B cell (primary cell): ENCODE measurements around the gene RPP30. TPM values are rescaled to one million over a fixed set of nuclear protein-coding genes. Genes with fewer than 3 reads are reported as not detected.

Experiments
- ATAC-seq: fragments of 200-7000 bp; cut with Tn5 transposase; one replicate; pipeline ENCODE4 v1.10.0; 2021; ENCODE audit warnings: low read depth, mild to moderate bottlenecking, moderate number of reproducible peaks, moderate library complexity
- CTCF ChIA-PET: fragments of 350-600 bp; sonication (Branson Sonifier 250); formaldehyde crosslinking; loops from one replicate; lab custom pipeline; 2021; ENCODE audit warnings: antibody characterized with exemption, inconsistent platforms; lab: Charles Lee
- POLR2A ChIA-PET: fragments of 350-600 bp; sonication (Branson Sonifier 250); formaldehyde crosslinking; loops from one replicate; lab custom pipeline; 2021; ENCODE audit warnings: antibody characterized with exemption; lab: Charles Lee
- DNase-seq: peaks from one replicate; pipeline ENCODE4 v3.0.0; 2013
- H2AFZ ChIP-seq: 2 replicates; pipeline ENCODE4 v1.6.1; 2012; ENCODE audit warnings: mild to moderate bottlenecking, low read depth, low read length; ENCODE audit not compliant: insufficient read depth, poor library complexity, severe bottlenecking
- H3K27ac ChIP-seq, 2 donors: 1 replicate in 1 of 2; 2 replicates in 1 of 2; pipeline ENCODE4 v1.5.1; 2012 to 2013; ENCODE audit warnings: low read length in 2 of 2, mild to moderate bottlenecking in 2 of 2, moderate library complexity in 1 of 2
- H3K27me3 ChIP-seq, 4 experiments: fragments of 200-600 bp in 1 of 4; sonication (generic) in 1 of 4; replicated peaks in 1 of 4; 1 replicate in 2 of 4; 2 replicates in 2 of 4; pipeline versions ENCODE4 v1.6.1 to v1.7.0; 2013 to 2016; ENCODE audit warnings: low read length in 3 of 4, mild to moderate bottlenecking in 2 of 4, mixed read lengths in 1 of 4, moderate library complexity in 1 of 4; ENCODE audit not compliant: insufficient read depth in 4 of 4, control insufficient read depth in 3 of 4; ENCODE audit errors: control extremely low read depth in 1 of 4
- H3K36me3 ChIP-seq, 2 experiments: replicated peaks in 1 of 2; 1 replicate in 1 of 2; 2 replicates in 1 of 2; pipeline versions ENCODE4 v1.6.1 to v1.7.1; 2013; ENCODE audit warnings: low read length in 1 of 2; ENCODE audit not compliant: insufficient read depth in 2 of 2, control insufficient read depth in 1 of 2; ENCODE audit errors: control extremely low read depth in 1 of 2, extremely low read depth in 1 of 2
- H3K4me1 ChIP-seq, 2 donors: fragments of 200-600 bp in 1 of 2; sonication (generic) in 1 of 2; 1 replicate in 1 of 2; 2 replicates in 1 of 2; pipeline versions ENCODE4 v1.5.1 to v1.6.1; 2013 to 2017; ENCODE audit warnings: low read length in 2 of 2; ENCODE audit not compliant: control insufficient read depth in 2 of 2, insufficient read depth in 2 of 2
- H3K4me2 ChIP-seq: replicated peaks from 2 replicates; pipeline ENCODE3; 2012; ENCODE audit warnings: mild to moderate bottlenecking, low read depth, low read length; ENCODE audit not compliant: poor library complexity, severe bottlenecking
- H3K4me3 ChIP-seq, 5 experiments: fragments of 200-600 bp in 1 of 5; sonication (generic) in 1 of 5; 1 replicate in 3 of 5; 2 replicates in 2 of 5; pipeline versions ENCODE4 v1.5.1 to v1.7.0; 2011 to 2016; ENCODE audit warnings: low read length in 4 of 5, mild to moderate bottlenecking in 4 of 5, low read depth in 2 of 5, control low read depth in 1 of 5, moderate library complexity in 1 of 5; ENCODE audit not compliant: insufficient read depth in 1 of 5; ENCODE audit errors: control extremely low read depth in 1 of 5, extremely low read depth in 1 of 5
- H3K79me2 ChIP-seq: fragments of 200-600 bp; sonication (generic); one replicate; pipeline ENCODE4 v1.6.0; 2016; ENCODE audit warnings: low read length; ENCODE audit not compliant: control insufficient read depth, insufficient read depth
- H3K9ac ChIP-seq: fragments of 200-600 bp; sonication (generic); 2 replicates; pipeline ENCODE4 v1.6.1; 2017; ENCODE audit warnings: mild to moderate bottlenecking, low read length, moderate library complexity
- H3K9me3 ChIP-seq, 3 donors: one replicate each; pipeline versions ENCODE4 v1.6.1 to v1.7.1; 2013; ENCODE audit warnings: low read length in 2 of 3; ENCODE audit not compliant: control insufficient read depth in 2 of 3, insufficient read depth in 1 of 3; ENCODE audit errors: control extremely low read depth in 1 of 3
- H4K20me1 ChIP-seq: 2 replicates; pipeline ENCODE4 v1.6.0; 2012; ENCODE audit warnings: mild to moderate bottlenecking, low read length; ENCODE audit not compliant: insufficient read depth, control insufficient read depth, poor library complexity, severe bottlenecking
- H3K27ac Mint-ChIP-seq: one replicate; pipeline ENCODE4 v1.8.0; 2021; ENCODE audit warnings: mixed read lengths
- H3K27me3 Mint-ChIP-seq: one replicate; pipeline ENCODE4 v1.8.0; 2021; ENCODE audit warnings: mixed read lengths
- H3K4me1 Mint-ChIP-seq: one replicate; pipeline ENCODE4 v1.8.0; 2021; ENCODE audit warnings: mixed read lengths
- H3K4me3 Mint-ChIP-seq: one replicate; pipeline ENCODE4 v1.8.0; 2021; ENCODE audit warnings: mixed read lengths
- H3K9me3 Mint-ChIP-seq: one replicate; pipeline ENCODE4 v1.8.0; 2022; ENCODE audit warnings: mixed read lengths; ENCODE audit not compliant: insufficient read depth
- CTCF ChIP-seq: fragments of 200-600 bp; IDR thresholded peaks from one replicate; pipeline ENCODE4 v1.8.0; 2022; ENCODE audit warnings: antibody characterized with exemption, mild to moderate bottlenecking
- EZH2 ChIP-seq: IDR thresholded peaks from 2 replicates; pipeline ENCODE4 v1.6.1; 2012; ENCODE audit warnings: borderline replicate concordance, low read depth, mild to moderate bottlenecking, moderate library complexity, low read length; ENCODE audit not compliant: insufficient read depth, poor library complexity, severe bottlenecking
- WGBS: methylation state at CpG from one replicate; pipeline ENCODE4 v1.1.5; 2013; ENCODE audit warnings: missing lambda C conversion rate; ENCODE audit not compliant: insufficient coverage; 5-methylcytosine and 5-hydroxymethylcytosine counted together
- intact Hi-C: fragments of 100-400 bp; cut with micrococcal nuclease; formaldehyde crosslinking; loops from one replicate; pipeline ENCODE4 v1.10.0; 2022
- polyA plus RNA-seq: library from polyadenylated mRNA; depleted of rRNA; stranded (reverse); fragments of >200 nt; gene quantifications from 2 replicates; pipeline ENCODE4 v1.2.3, GENCODE V29; 2012
- total RNA-seq, 2 donors: library from RNA; stranded (reverse); fragments of 120-200 nt in 1 of 2; gene quantifications; 1 replicate in 1 of 2; 2 replicates in 1 of 2; pipeline versions ENCODE4 v1.2.3 to v1.2.4, GENCODE V29; 2013 to 2022

Gene RPP30
- total and polyA plus RNA-seq, 2 donors (not counting 1 experiment from before 2014, with no cell fraction given), result 28.2 to 41.7 TPM

- H4K20me1 ChIP-seq, result no peaks in the 10 kb centered on the region
- DNase-seq (peak; percentile 84), ATAC-seq (peak; percentile 90)
- Mint-ChIP-seq H3K4me3 (peak within 1 kb of the TSS; percentile 96), H3K9me3 (no peaks in the 10 kb centered on the region), H3K27me3 (peaks cover 42% of the 10 kb centered on the region), H3K4me1 (peaks cover 13% of the 10 kb centered on the region), H3K27ac (peak within 1 kb of the TSS; percentile 83)
- no peak for TF ChIP-seq EZH2
- peak; percentile 78 for TF ChIP-seq CTCF
- intact Hi-C loops, result loop anchor here (1.0 kb wide), 1 partner anchor 13 kb away; the partner anchor contains the start of gene RPP30
- H2AFZ ChIP-seq, result peak within 1 kb of the TSS; percentile 79
- peaks cover 16 to 17% of the 10 kb centered on the region in 2 donors for H3K4me1 ChIP-seq
- no peak within 1 kb of the TSS for H3K27ac ChIP-seq
- no peaks in the 10 kb centered on the region for H3K36me3 ChIP-seq
- CTCF ChIA-PET, result interaction anchor here (0.7 to 3.8 kb wide), 4 partner anchors 14 to 1071 kb away, joined by 3 to 24 read pairs (median 5); partner anchors contain the start of gene RPP30
- H3K9ac ChIP-seq, result peak within 1 kb of the TSS; percentile 67
- WGBS, result under 1% methylated on average over 100 of the region's 104 CpGs
- H3K79me2 ChIP-seq, result no peaks in the 10 kb centered on the region
- POLR2A ChIA-PET, result no interaction called here
- H3K27me3 ChIP-seq, result peaks cover 0 to 40% (median 39%) of the 10 kb centered on the region in 4 experiments
- H3K9me3 ChIP-seq, result peaks cover 0 to 6% (median 0%) of the 10 kb centered on the region in 3 donors
- H3K4me3 ChIP-seq, result peak within 1 kb of the TSS; percentile 21 to 66 (median 62)
- peak within 1 kb of the TSS; percentile 96 for H3K4me2 ChIP-seq
Observed at GRCh38 chr10:90857635-90858460, 13.9 kb upstream of the RPP30 start, which contains the start of gene HTR7. HTR7 (minus strand) TSS chr10:90858039; CDS start chr10:90857671, 368 bp downstream.
